HPDE6-E6E7 (cell line): ENCODE data around the gene RNF186.
"Not testable (repeated sequence)": the region's sequence is repeated elsewhere in the genome, so short reads cannot be mapped to it uniquely, and the experiment has no call there.

Experiments used
- DNase-seq: peaks from one replicate; pipeline ENCODE4 v3.0.0; 2011; ENCODE audit warnings: missing footprints; ENCODE audit errors: extremely low spot score

Gene RNF186

DNA sequence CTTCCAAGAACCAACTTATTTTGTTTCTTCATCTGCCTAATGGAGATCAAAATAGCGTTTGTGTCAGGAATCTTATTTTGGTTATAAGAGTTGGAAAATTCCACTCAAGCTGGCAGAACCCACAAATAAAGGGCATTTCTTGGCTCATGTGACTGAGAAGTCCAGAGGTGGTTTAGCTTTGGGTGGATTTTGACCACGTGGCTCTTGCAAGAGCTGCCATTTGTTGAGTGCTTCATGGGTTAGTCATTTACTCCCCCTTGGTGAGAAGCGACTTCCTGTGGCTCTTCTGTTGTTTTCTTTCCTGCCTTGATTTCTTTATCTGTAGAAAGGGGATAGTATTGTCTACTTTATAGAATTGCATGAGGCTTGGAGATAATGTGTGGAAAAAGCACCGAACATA is 9.5 kb upstream of the RNF186 start:
- no peak for DNase-seq

DNA sequence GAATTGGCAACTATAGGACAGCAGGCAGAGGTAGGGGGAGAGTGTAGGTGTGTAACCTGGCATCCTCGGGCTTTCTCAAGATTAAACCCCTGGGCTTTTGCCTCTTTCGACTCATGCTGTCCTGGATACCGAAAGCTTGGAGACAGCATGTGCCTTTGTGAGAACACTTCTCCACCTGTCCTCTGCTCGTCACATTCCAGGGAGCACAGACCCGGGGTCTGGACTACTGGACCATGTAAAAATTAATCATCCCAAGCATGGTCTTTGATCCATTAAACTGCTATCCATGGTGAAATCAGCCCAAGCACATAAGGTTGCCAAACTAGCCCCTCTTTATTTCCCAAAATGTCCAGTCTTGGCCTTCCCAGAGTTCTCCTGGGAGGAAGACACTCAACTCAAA is 9.0 kb upstream of the RNF186 start:
- DNase-seq: no peak

DNA sequence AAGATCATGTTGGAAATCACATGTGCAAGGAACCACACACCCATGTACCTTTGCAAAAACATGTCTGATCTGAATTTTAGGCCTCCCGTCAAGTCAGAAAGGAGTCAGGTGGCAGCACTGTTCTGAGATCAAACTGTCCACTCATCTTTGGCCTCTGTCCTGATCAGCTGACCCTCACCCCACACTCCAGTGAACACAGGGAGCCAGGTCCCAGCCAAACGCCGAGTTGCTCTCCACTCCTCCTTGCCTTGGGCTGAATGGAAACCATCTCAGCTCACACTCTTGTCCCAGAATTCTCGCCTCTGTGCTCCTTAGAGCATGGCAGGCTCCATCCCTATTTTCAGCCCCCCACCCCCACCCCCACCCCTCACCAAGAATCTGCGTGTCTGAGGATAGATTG is 4.6 kb upstream of the RNF186 start:
- DNase-seq: no peak

DNA sequence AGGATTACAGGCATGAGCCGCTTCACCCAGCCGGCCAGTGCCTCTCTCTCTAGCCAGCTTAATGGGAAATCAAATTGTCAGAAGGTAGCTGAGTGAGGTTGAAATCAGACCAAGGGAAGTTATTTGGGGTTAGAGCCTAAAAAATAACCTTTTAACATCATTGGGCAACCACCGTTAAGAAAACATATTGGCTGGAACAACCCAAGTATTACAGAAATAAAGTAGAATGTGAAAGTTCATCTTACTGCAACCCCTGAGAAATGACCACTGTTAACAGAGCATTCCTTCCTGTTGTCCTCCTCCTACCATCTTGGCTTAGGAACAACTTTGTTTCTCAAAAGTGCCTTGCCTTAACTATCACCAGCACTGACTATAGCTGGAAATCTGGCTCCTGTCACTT is 3.2 kb upstream of the RNF186 start:
- no peak for DNase-seq

DNA sequence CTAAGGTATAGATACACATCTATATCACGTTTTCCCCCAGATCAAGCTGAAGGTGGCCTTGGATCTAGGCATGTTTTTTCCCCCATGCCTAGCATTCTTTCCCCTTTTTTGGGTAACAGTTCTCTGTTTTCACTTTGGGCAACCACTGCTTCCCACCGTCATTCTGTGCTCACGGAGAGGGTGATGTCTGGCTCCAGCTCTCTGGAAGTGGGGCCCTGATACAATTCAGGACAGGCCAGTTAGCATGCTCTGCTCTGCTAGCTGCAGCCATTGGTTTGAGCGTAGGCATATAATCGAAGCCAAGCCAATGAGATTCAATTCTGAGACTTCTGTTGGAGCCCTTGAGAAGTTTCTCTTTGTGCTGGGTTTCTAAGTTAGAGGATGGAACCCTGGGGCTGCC is 2.1 kb upstream of the RNF186 start:
- no peak for DNase-seq

DNA sequence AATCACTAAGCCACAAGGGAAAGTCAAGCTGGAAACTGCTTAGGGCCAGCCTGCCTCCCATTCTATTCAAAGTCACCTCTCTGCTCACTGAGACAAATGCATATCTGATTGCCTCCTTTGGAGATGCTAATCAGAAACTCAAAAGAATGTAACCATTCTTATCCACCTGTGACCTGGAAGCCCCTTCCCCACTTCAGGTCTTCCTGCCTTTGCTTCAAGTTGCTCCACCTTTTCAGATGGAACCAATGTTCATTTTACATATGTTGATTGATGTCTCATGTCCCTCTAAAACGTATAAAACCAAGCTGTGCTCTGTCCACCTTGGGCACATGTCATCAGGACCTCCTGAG is 1.6 kb upstream of the RNF186 start:
- not testable (repeated sequence) for DNase-seq

DNA sequence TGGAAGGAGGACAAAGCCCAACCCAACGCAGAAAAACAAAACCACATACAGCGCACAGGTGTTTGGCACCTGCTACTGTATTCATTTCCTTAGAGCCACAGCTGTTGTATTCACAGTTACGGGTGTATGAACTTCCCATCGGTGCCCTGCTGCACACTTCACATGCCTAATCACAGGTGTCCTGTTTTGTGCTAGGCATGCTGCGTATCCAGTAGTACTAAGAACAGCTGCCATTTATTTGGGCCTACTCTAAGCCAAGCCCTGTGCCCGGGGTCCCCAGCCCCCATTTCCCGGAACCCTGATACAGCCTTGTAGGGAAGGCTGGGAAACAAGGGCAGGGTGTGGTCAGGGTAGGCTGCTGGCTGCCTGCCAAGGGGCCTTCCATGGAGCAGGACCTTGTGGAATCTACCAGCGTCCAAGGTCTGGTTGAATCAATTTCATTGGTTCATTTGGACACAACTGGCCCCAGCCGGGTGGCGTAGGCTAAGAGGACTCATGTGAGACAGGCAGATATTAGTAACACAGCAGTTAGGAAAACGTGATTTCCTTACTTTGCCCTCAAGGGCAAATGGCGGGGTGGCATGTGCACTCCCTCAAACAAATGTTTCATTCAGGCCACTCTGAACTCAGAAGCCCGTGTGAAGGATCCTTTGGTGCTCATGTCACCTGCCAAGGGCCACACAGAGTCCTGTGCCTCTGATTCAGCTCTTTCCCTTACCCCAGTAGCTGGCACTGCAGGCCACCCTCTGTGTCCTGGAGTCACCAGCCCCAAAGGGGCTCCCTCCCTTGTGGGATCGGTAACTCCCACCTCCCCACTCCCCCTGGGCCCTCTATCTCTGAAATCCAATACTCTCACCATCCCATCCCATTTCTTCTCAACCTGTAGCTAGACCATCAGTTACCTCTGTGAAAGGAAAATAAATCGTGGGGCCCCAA is 986 bp upstream of the RNF186 start:
- DNase-seq: no peak

DNA sequence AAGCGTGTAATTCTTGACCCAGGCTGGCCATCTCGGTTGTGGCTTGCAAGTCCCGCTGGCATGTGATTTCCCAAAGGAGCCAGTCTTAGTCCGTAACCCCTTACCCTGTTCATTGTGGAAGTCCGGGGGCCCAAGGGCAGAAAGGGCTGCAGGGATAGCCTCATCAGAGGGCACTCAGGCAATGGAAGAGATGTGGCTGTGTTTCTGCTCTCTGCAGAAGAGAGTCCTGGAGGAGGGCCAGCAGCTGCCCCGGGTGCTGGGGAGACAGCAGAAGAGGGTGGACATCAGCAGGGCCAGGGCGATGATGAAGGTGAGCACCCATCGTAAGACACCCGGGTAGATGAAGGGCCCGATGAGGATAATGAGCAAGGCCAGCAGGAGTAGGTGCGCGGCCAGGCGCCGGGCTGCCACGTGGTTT is 830 bp downstream of the RNF186 start:
- no peak for DNase-seq

DNA sequence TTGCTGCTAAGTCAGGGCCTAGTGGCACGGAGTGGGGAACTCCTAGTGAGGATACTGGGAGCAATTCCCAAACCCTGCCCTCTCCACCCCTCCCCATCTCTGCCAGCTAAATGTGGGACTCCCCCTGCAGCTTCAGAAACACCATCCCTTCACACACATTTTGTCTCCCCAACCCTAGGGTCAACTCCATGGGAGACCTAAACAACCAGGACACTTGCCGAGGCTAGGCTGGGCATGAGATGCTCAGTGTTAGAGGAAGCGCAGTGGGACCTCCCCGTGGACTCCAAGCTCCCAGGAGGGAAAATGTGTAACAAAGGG is 1.5 kb downstream of the RNF186 start:
- DNase-seq: no peak

DNA sequence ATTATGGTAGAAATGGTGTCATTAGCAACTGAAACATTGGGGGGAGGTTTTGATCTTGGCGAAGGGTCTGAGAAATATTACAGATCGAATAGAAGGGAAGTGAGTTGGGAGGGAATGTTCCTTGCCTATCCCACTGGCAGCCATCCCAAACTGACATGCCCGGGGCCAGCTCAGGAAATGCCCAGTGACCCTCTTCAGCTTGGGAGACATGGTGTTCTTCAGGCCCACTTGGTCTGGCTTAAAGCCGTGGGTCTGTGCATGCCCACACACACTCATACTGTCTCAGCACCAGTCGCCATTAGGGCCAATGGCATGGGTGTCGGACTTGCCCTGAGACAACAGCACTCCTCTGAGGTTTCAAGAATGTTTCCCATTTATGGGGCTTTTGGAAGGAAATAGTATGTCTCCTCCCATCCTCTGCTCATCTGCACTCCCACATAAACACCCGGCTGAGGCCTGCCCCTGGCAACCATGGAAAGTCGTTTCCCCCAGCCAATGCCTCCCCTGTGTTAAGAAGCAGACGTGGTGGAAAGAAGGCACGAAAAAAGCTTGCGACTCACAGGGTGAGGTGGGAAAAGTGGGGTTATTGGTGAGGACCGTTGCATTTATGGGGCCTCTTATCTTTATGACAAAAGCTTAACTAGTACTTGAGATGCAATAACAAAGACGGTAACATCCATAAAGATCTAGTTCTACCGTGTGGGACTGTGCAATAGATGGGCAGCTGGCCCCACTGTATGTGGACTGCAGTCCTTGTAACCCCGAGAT is 2.0 kb downstream of the RNF186 start:
- no peak for DNase-seq

DNA sequence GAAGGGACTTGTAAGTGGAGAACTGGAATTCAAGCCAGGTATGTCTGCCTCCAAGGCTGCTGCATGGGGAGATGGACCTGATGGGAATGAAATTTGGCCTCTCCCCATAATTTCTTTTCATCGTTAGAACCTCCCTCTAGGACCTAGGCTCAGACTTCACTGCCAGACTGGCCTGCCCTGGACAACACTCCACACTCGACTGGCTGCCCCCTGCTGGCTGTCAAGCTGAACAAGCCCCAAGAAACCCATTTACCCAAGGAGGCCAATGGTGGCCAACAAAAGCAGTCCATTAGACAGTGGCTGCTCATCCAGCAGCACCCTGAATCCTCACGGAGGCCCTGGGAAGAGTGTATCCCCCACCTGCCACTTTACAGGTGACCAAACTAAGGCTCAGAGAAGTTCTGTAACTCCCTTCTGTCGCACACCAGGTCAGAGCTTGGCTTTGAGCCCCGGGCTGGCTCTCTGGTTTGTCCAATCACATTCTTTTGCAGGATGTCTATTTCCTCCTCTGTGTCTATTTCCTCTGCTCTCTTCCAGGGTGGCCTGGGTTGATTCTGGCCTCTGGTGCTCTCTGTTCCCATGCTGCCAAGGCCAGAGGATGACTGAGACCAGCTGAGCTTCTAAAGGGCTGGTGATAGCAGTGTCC is 3.8 kb downstream of the RNF186 start:
- no peak for DNase-seq

DNA sequence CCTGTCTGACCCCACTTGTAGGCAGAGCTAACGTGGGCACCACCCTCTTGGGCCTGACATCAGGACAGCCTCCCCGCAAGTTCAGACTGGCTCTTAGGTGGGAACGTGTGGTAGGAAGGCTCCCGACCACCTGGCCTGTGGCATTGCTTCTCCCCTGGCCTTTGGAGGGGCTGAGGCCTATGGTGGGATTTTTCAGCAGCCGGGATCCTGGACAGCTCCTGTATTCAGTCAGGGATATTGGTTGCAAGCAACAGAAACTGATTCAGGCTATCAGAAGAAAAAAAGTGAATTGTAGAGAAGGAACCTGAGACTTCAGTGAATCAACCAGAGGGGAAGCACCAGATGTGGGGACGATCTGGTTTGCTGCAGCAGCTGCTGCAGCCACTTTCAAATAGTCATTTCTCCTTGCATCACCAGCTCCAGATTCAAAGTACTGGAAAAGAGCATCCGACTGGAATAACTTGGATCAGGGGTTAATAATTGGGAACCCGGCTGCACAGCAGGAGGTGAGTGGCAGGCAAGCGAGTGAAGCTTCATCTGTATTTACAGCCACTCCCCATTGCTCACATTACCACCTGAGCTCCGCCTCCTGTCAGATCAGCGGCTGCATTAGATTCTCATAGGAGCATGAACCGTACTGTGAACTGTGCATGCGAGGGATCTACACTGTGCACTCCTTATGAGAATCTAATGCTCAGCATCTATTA is 5.9 kb downstream of the RNF186 start:
- no peak for DNase-seq

DNA sequence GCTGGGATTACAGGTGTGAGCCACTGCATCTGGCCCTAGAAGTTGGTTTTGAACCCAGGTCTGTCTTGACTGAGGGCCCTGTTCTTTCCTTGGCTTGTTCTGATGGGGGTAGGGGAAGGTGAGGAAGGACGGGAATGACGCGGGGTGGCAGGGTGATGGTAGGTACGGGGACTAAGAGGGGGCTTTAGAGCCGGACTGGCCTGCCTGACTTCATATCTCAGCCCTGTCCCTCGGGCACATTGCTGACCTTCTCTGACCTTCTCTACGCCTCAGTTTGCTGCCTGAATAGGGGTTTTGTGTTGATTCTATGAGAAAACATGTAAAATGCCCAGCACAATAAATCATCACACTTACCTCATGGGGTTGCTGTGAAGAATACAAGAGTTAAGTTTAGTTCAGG is 6.7 kb downstream of the RNF186 start:
- no peak for DNase-seq

DNA sequence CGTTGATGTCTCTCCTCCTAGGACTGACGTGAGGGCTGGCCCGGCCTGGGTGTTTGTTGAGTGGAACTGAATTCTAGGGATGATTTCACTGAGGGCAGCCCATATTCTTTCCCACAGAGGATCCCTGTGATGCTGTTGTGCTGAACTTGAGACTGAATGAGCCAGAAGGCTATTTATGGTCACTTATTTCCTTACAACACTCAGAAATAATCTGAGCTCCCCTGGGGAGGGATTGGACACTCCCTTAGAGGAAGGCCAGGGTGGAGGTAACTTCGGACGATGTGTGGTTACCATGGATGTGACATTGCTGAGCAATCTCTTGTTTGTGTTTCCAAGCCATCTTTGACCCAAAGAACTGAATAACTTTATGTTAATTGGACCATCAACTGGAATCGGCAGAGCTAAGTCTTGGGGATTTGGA is 10.2 kb downstream of the RNF186 start:
- no peak for DNase-seq

DNA sequence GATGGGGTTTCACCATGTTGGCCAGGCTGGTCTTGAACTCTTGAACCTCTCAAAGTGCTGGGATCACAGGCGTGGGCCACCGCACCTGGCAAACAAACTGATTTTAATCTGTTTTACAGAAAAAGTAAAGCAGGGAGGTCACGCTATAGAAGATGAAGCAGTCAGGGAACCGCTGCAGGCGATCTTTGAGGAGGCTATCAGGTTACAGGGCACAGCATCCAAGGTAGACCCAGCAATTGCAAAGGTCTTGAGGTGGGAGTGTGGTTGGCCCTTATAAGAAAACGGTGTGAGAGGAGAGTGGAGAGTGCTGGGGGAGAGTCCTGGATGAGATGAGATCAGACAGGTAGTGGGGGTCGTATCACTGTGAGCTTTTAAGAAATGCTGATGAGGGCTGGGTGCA is 12.8 kb downstream of the RNF186 start:
- DNase-seq: no peak

DNA sequence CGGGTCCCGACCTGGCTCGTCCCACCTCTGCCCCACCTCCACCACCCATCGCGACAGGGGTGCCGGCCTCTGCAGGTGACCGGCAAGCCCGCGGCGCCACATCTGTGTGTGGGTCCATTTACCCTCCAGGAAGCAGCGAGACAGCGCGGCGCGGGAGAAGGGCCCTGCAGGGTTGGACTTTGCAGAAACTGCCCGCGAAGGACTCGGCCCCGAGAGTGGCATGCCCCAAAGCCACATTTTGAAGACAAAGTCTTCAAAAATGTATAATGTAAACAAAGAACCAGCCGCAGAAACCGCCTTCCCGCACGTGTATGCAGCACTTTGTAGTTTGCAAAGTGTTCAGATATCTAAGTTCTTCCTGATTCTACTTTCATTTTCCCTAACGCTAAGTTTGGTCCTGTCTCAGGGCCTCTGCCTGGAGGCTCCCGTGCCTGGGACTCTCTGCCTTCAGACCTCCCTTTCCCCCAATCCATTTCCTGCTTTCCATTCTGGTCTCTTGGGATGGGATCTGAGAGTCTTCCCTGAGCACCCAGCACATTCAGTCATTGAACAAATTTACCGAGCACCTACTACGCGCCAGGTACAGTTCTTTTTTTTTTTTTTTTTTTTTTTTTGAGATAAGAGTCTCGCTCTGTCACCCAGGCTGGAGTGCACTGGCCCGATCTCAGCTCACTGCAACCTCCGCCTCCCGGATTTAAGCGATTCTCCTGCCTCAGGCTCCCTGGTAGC is 14.8 kb downstream of the RNF186 start:
- DNase-seq: peak; percentile 64

DNA sequence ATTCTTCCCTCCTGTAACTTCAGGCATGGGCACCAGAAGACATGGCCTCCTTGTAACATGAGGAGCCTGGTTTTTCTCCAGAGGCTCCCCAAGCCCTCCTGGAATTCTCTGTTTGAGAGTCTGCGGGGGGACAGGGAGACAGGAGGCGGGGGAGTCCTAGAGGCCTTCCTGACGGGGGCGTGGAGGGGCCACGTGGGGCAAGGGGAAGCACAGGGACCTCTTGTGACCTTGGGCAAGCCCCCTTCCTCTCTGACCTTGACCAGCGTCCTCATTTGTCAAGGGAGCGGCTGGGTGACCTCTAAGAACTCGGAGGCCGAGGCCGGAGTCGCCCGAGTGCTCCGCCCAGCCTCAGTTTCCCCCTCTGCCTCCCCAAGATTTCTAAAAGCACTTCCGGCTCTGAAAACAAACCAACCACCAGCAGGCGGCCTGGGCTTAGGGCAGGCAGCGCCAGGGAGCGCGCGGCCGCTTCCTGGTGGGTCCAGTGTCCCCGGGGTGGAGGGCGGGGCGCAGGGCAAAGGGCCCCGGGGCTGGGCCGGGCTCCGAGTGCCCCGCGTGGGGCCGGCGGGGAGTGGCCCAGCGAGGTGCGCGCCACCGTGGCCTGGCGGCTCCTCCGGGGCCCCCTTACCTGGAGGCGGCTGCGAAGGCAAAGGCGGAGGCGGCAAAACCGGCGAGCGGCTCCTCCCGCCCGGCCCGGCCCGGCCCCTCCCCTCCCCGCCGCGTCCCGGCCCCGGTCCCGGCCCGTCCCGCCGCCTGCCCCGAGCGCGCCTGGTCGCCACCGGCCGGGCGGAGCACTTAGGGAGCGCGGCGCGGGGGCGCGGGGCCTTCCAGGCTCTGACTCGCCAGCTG is 15.6 kb downstream of the RNF186 start, which contains the start of gene TMCO4:
Gene TMCO4, minus strand, starts transcription at position 687 of the 846 bp plus-strand sequence. CDS start 19,158 bp downstream, outside the sequence.
- no peak for DNase-seq

DNA sequence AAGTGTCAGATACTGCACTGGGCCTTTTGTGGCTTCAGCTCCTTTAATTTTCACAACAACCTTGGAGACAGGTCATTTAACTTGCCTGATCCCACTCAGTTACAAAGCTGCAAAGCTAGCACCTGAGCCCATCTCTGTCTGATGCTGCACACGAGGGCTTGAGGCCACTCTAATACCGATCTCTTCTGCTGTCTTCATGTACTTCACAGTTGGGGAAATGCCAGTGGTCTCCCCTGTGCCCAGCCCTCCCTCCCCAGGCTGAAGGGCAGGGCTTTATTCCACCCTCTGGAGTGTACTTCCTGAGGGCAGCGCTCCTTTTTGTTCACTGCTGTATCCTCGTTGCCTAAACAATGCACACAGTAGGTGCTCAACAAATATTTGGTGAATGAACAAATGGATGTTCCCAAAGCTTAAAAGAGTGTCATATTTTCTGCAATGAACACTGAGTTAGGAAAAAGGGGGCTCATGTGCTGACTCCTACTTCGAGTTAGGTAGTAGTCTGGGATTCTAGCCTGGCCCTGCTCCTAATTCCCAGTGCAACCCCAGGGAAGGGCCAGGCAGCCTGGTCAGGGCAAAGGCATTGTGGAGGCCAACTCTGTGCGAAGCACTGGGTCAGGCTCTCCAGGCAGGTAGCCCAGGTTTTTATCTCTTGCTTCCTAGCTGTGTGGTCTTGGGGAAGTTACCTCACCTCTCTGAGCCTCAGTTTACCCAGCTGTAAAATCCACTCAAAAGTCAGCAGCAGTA is 16.4 kb downstream of the RNF186 start:
- no peak for DNase-seq

DNA sequence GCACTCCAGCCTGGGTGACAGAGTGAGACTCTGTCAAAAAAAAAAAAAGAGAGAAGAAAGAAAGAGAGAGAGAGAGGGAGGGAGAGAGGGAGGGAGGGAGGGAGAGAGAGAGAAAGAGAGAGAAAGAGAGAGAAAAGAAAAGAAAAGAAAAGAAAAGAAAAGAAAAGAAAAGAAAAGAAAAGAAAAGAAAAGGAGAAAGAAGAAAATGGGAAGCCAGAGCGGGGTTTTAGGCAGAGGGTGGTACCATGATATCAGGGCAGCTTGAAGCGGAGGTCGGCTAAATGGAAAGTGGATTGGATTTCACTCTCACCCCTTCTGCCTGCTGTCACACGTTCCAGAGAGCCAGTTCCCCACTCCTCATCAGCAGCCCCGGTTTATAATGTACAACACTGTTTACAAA is 17.3 kb downstream of the RNF186 start:
- no peak for DNase-seq

DNA sequence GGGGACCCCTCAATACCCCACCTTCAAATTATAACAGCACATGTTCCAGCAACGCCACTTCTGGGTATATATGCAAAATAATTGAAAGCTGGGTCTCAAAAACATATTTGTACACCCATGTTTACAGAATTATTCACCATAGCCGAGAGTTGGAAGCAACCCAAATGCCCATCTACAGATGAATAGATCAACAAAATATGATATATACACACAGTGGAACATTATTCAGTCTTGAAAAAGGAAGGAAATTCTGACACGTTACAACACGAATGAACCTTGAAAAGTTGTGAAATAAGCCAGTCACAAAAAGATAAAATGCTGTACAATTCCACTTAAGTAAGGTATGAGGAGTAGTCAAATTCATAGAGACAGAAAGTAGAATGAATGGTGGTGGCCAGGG is 20.5 kb downstream of the RNF186 start:
- no peak for DNase-seq
